ENCODE data around the gene TMEM101. TPM values are rescaled to one million over a fixed set of nuclear protein-coding genes. Genes with fewer than 3 reads are reported as not detected.

The TMEM101 gene
- total RNA-seq, 1 experiment from 2014 or later = 18.6 TPM

DNA sequence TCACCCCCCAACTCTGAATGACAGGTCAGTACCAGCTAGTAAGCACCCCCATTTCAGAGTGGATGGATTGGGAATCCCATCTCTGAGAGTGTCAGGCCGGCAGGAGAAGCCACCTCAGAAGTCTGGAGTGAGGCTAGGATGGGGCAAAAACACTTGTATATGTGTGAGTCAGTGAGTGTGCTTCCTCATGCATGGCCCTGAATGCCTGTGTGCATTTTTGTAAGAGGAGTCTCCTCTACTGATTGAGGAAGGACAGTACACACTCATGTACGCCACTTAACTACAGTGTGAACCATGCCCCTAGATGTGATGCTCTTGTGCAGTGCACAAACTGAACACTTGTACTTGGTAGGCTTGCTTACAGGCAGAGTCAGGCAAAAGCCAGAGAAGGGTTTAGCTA, 32.6 kb downstream of the TMEM101 start:
- no peak for DNase-seq
- TF ChIP-seq, protein P1, sequence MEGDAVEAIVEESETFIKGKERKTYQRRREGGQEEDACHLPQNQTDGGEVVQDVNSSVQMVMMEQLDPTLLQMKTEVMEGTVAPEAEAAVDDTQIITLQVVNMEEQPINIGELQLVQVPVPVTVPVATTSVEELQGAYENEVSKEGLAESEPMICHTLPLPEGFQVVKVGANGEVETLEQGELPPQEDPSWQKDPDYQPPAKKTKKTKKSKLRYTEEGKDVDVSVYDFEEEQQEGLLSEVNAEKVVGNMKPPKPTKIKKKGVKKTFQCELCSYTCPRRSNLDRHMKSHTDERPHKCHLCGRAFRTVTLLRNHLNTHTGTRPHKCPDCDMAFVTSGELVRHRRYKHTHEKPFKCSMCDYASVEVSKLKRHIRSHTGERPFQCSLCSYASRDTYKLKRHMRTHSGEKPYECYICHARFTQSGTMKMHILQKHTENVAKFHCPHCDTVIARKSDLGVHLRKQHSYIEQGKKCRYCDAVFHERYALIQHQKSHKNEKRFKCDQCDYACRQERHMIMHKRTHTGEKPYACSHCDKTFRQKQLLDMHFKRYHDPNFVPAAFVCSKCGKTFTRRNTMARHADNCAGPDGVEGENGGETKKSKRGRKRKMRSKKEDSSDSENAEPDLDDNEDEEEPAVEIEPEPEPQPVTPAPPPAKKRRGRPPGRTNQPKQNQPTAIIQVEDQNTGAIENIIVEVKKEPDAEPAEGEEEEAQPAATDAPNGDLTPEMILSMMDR (conservative IDR thresholded peaks at IDR 0.05) = no peak
- peaks cover 3% of the 10 kb centered on the region; the same call in 1 of the 2 replicates for H3K27me3 ChIP-seq (ENCODE audit: insufficient read depth, low read length)
- H3T11ph ChIP-seq (ENCODE audit: low read length) = no peak overlapping the region
- no CpG with 5 or more reads among the region's 2 CpGs for WGBS (ENCODE audit: extremely low coverage, insufficient read length, low lambda C conversion rate)
- H3K27me3 Mint-ChIP-seq (ENCODE audit: low read depth) = peaks cover 58% of the 10 kb centered on the region
- H3K9me3 Mint-ChIP-seq = no peaks in the 10 kb centered on the region
- no peaks in the 10 kb centered on the region for H3K79me1 ChIP-seq (ENCODE audit: insufficient read depth, low read depth, low read length, poor library complexity, severe bottlenecking)
- peak overlapping the region; percentile 39 for H4K8ac ChIP-seq (replicated peaks; ENCODE audit: insufficient read length, low read depth, low read length)
- no peak overlapping the region for H2AK5ac ChIP-seq (ENCODE audit: insufficient read length, low read length)
- H3K4me1 Mint-ChIP-seq = peaks cover 6 to 13% of the 10 kb centered on the region in 2 experiments; a peak in 2 of 4 replicates
- H3K9me3 ChIP-seq (ENCODE audit: control insufficient read depth, low read depth, low read length) = no peaks in the 10 kb centered on the region
- H2BK5ac ChIP-seq (ENCODE audit: insufficient read length, low read length) = no peak overlapping the region
- H3K27ac Mint-ChIP-seq = no peak overlapping the region
- no peaks in the 10 kb centered on the region for H3K79me2 ChIP-seq (ENCODE audit: insufficient read depth, low read length)
- no peak overlapping the region for H3K23ac ChIP-seq (ENCODE audit: insufficient read length, low read depth, low read length)
- no peak overlapping the region for H3K27ac ChIP-seq (ENCODE audit: insufficient read length, low read depth, low read length)
- no peak overlapping the region for H3K9ac ChIP-seq (ENCODE audit: extremely low read depth, insufficient read length, low read length)
- no peak overlapping the region for H4K91ac ChIP-seq (ENCODE audit: insufficient read length, low read depth, low read length)
- H3K56ac ChIP-seq (ENCODE audit: insufficient read length, low read depth, low read length) = no peak overlapping the region
- no peak overlapping the region for H2BK20ac ChIP-seq (ENCODE audit: low read depth, low read length, poor library complexity, severe bottlenecking)
- no peaks in the 10 kb centered on the region; the same call in 1 of the 2 replicates for H3K4me1 ChIP-seq (ENCODE audit: insufficient read depth, low read length)
- no peaks in the 10 kb centered on the region; a peak in 1 of 7 replicates for H3K36me3 Mint-ChIP-seq (ENCODE audit: insufficient read depth in 1 of 3, low read depth in 3 of 3)
- no peak overlapping the region for H2BK15ac ChIP-seq (ENCODE audit: low read depth, low read length)
- H2AFZ ChIP-seq (ENCODE audit: low read length) = no peak overlapping the region
- no peak overlapping the region for H4K5ac ChIP-seq (ENCODE audit: insufficient read length, low read depth, low read length)
- H3K4me3 Mint-ChIP-seq = peak overlapping the region in 1 of 2 experiments; percentile 50; a peak in 1 of 5 replicates
- no peak overlapping the region for H2BK120ac ChIP-seq (ENCODE audit: low read depth, low read length, poor library complexity, severe bottlenecking)
- H3K4ac ChIP-seq (ENCODE audit: low read depth, low read length) = no peak overlapping the region
- H3K14ac ChIP-seq (ENCODE audit: insufficient read depth, low read length) = no peak overlapping the region
- peaks cover 5% of the 10 kb centered on the region for H3K23me2 ChIP-seq (ENCODE audit: insufficient read length, low read depth, low read length, poor library complexity, severe bottlenecking)
- no peak overlapping the region for H3K4me2 ChIP-seq (ENCODE audit: insufficient read depth, insufficient read length, low read length)
- no peak overlapping the region for H2BK12ac ChIP-seq (ENCODE audit: insufficient read length, low read depth, low read length)
- no peaks in the 10 kb centered on the region for H4K20me1 ChIP-seq (ENCODE audit: control insufficient read depth, insufficient read depth, insufficient read length)
- H3K18ac ChIP-seq (ENCODE audit: insufficient read length, low read depth, low read length) = no peak overlapping the region
